Measurements from ENCODE around the gene AHDC1.

AHDC1 gene

DNA sequence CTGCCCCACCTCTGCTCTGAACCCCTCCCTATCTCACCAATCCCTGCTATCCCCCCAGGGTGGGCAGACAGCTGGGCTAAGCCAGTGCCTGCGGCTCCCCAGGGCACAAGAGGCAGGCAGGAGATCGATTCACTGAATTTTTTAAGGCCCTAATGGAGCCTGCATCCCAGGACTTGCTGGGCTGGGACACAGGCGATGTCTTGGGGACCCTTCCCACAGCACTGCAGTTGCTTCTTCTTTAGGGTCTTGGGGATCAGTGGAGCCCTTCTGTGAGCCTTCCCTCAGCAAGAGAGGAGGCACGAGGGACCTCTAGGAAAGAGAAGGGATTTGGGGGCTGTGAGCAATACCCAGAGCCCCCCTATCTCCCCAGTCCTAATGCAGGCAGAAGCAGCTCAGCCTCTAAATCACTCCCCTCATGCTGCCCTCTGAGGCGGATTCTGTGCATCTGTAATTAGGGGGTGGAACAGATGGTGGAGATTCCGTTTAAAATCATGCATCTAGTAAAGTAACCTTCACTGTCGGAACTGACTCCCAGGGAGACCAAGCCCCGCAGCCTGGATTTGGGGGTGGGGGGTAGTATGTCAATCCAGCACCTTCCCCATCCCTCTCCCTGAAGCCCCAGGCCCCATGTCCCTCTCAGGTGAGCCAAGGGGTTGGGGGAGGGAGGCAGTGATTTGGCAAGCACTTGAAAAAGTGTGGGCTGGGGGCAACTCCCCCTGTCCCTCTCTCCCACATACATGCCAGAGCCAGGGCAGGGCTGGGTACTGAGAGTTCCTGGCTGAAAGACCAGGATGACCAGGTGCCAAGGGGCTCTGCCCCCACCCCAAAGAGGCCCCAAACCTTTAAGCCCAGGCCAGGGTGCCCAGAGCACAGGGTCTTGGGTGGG lies 10.0 kb downstream of the AHDC1 start:
- Histone ChIP-seq H3K4me3 (ENCODE audit: low read length) (peak overlapping the region; percentile 60), H3K36me3 (ENCODE audit: insufficient read depth, low read depth, low read length) (no peaks in the 10 kb centered on the region), H3K27me3 (ENCODE audit: insufficient read depth, low read length) (no peaks in the 10 kb centered on the region), H3K9ac (ENCODE audit: low read depth, low read length) (peak overlapping the region; percentile 66), H3K27ac (ENCODE audit: low read length) (peak overlapping the region; percentile 87), H3K4me1 (ENCODE audit: insufficient read depth, low read length) (peaks cover 38% of the 10 kb centered on the region), H3K9me3 (ENCODE audit: insufficient read depth, low read depth, low read length) (no peaks in the 10 kb centered on the region)

DNA sequence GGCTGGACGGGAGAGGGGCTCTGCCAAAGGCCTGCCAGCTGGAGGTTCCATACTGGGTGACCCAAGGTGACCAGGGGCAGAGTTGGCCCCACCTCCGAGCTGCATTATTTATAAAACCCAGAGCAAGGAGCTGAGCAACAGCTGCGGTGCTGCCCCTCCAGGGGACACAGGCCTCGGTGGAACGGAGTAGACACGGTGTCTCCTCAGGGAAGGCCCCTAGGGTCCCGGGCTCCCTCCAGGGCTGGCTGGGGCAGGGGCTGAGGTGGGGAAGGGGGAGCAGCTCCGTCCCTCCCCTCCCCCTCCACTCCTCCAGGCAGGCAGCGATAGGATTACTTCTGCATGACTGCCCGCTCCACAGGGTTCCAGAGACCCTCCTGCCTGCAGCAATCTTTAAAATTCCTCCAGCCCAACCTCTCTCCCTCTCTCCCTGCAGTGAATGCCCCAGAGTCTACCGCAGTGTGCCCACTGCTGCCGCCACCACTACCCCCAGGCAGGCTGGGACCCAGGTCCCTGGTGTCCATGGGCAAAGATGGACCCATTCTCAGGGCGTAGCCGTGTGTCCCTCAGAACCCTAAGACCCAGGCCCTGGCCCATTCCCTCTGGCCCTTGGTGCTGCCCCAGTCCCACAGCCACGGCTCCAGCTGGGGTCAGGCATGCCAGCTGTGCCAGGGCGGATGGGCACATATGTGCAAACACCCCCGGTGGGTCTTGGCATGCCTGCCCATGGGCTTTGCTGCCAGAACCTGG lies 10.8 kb downstream of the AHDC1 start:
- H3K4me1 ChIP-seq (ENCODE audit: insufficient read depth, low read length), result peaks cover 35% of the 10 kb centered on the region

DNA sequence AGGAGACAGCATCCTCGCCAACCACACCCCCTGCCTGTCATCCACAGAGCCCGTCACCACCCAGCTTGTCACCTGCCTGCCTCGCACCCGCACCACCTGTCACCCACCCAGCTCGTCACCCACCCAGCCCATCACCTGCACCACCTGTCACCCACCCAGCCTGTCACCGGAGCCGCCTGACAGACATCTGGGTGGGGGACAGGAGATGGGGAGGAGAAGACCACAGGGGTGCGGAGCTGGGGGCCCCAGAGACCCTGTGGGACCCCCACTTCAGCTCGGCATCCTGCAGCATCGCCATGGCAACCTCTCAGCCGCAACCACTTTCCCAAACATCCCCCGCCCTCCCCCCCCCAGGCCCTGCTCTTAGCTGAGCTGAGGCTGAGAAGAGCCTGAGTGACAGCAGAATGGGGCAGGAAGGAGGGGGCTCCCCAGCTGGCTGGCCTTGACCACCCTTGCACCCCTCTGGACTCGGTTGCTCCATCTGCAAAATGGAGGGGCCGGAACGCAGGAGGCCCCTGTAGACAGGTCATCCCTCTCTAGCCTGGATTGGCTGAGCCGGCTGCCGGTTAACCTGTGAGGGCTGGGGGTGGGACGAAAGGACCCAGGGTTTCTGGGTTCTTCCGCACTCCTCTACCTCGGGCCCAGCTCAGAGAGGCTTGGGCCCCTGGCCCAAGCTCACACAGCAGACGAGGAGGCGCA lies 11.6 kb downstream of the AHDC1 start:
- Histone ChIP-seq H3K27me3 (ENCODE audit: insufficient read depth, low read length) (no peaks in the 10 kb centered on the region), H3K36me3 (ENCODE audit: insufficient read depth, low read depth, low read length) (peaks cover 6% of the 10 kb centered on the region; the same call in 1 of the 2 replicates), H3K9me3 (ENCODE audit: insufficient read depth, low read depth, low read length) (no peaks in the 10 kb centered on the region), H3K4me1 (ENCODE audit: insufficient read depth, low read length) (peaks cover 29% of the 10 kb centered on the region), H3K9ac (ENCODE audit: low read depth, low read length) (peak overlapping the region; percentile 66; the same call in 1 of the 2 replicates), H3K4me3 (ENCODE audit: low read length) (peak overlapping the region; percentile 60), H3K27ac (ENCODE audit: low read length) (peak overlapping the region; percentile 66)

More for the DNA sequence above, 10.8 kb downstream of the AHDC1 start:
- no peaks in the 10 kb centered on the region for H3K9me3 ChIP-seq (ENCODE audit: insufficient read depth, low read depth, low read length)
- H3K36me3 ChIP-seq (ENCODE audit: insufficient read depth, low read depth, low read length), result peaks cover 2% of the 10 kb centered on the region; the same call in 1 of the 2 replicates
- peak overlapping the region; percentile 60 for H3K4me3 ChIP-seq (ENCODE audit: low read length)
- peak overlapping the region; percentile 66 for H3K9ac ChIP-seq (ENCODE audit: low read depth, low read length)
- peak overlapping the region; percentile 87 for H3K27ac ChIP-seq (ENCODE audit: low read length)
- H3K27me3 ChIP-seq (ENCODE audit: insufficient read depth, low read length), result no peaks in the 10 kb centered on the region

DNA sequence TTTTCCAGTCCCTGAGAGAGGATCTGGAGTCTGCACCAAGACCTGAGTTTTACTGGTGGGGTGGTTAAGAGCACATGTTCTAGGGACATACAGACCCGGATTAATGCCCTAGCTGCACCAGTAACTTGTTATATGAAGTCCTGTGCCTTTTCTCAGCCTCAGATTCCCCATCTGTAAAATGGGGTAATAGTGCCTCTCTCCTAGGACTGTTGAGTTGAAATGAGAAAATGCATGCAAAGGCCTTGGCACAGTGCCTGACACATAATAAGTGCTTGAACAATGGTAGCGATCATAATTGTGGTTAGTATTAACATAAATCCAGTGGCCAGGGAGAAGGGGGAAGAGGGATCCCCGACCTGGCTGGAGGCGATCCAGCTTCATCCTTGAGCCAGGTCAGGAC lies 12.3 kb downstream of the AHDC1 start:
- Histone ChIP-seq H3K4me1 (ENCODE audit: insufficient read depth, low read length) (peaks cover 27% of the 10 kb centered on the region), H3K4me3 (ENCODE audit: low read length) (no peak overlapping the region), H3K36me3 (ENCODE audit: insufficient read depth, low read depth, low read length) (peaks cover 6% of the 10 kb centered on the region; the same call in 1 of the 2 replicates), H3K9ac (ENCODE audit: low read depth, low read length) (no peak overlapping the region), H3K27ac (ENCODE audit: low read length) (no peak overlapping the region), H3K27me3 (ENCODE audit: insufficient read depth, low read length) (no peaks in the 10 kb centered on the region), H3K9me3 (ENCODE audit: insufficient read depth, low read depth, low read length) (no peaks in the 10 kb centered on the region)

DNA sequence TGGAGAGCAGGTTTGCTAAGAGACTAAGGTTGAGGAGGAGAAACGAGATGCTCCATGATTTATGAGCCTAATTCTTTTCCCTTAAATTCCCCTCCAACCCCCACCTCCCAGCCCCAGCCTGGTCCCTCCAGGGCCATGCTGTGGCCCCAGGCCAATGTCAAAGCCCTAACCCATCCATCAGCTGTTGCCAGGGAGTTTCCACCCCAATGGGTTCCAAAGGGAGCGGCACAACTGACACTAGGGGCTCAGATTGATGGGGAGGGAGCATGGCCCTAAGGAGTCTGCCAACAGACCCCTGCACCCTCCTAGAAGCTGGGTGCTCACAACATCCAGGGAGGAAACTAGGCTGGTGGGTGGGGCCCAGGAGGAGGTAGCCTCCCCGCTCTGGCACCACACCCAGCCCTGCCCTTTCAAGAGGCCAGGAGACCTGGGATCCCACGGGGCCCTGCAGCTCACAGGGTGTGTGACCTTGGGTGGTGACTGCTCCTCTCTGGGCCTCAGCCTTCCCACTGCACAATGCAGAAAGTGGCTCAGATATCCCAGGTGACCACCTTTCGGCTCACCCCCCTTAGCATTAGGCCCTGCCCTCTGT lies 12.9 kb downstream of the AHDC1 start:
- H3K27me3 ChIP-seq (ENCODE audit: insufficient read depth, low read length), result no peaks in the 10 kb centered on the region
- H3K9me3 ChIP-seq (ENCODE audit: insufficient read depth, low read depth, low read length), result no peaks in the 10 kb centered on the region
- peaks cover 6% of the 10 kb centered on the region; the same call in 1 of the 2 replicates for H3K36me3 ChIP-seq (ENCODE audit: insufficient read depth, low read depth, low read length)
- H3K4me1 ChIP-seq (ENCODE audit: insufficient read depth, low read length), result peaks cover 25% of the 10 kb centered on the region
- no peak overlapping the region for H3K27ac ChIP-seq (ENCODE audit: low read length)
- no peak overlapping the region for H3K9ac ChIP-seq (ENCODE audit: low read depth, low read length)
- H3K4me3 ChIP-seq (ENCODE audit: low read length), result no peak overlapping the region

GRCh38 chr1:27589841-27590426 lies 14.0 kb downstream of the AHDC1 start:
- no peak overlapping the region for H3K27ac ChIP-seq (ENCODE audit: low read length)
- H3K36me3 ChIP-seq (ENCODE audit: insufficient read depth, low read depth, low read length), result peaks cover 6% of the 10 kb centered on the region; the same call in 1 of the 2 replicates

GRCh38 chr1:27589441-27589840 lies 14.5 kb downstream of the AHDC1 start:
- H3K4me1 ChIP-seq (ENCODE audit: insufficient read depth, low read length), result peaks cover 17% of the 10 kb centered on the region
- H3K27me3 ChIP-seq (ENCODE audit: insufficient read depth, low read length), result no peaks in the 10 kb centered on the region
- H3K9me3 ChIP-seq (ENCODE audit: insufficient read depth, low read depth, low read length), result no peaks in the 10 kb centered on the region
- no peak overlapping the region for H3K9ac ChIP-seq (ENCODE audit: low read depth, low read length)
- H3K27ac ChIP-seq (ENCODE audit: low read length), result no peak overlapping the region
- H3K4me3 ChIP-seq (ENCODE audit: low read length), result no peak overlapping the region
- peaks cover 6% of the 10 kb centered on the region; the same call in 1 of the 2 replicates for H3K36me3 ChIP-seq (ENCODE audit: insufficient read depth, low read depth, low read length)

More at GRCh38 chr1:27589841-27590426, 14.0 kb downstream of the AHDC1 start:
- Histone ChIP-seq H3K27me3 (ENCODE audit: insufficient read depth, low read length) (no peaks in the 10 kb centered on the region), H3K4me3 (ENCODE audit: low read length) (no peak overlapping the region), H3K9me3 (ENCODE audit: insufficient read depth, low read depth, low read length) (no peaks in the 10 kb centered on the region), H3K9ac (ENCODE audit: low read depth, low read length) (no peak overlapping the region), H3K4me1 (ENCODE audit: insufficient read depth, low read length) (peaks cover 22% of the 10 kb centered on the region)

GRCh38 chr1:27588256-27589232 lies 15.4 kb downstream of the AHDC1 start:
- Histone ChIP-seq H3K4me1 (ENCODE audit: insufficient read depth, low read length) (peaks cover 8% of the 10 kb centered on the region), H3K36me3 (ENCODE audit: insufficient read depth, low read depth, low read length) (peaks cover 6% of the 10 kb centered on the region), H3K27me3 (ENCODE audit: insufficient read depth, low read length) (no peaks in the 10 kb centered on the region), H3K9me3 (ENCODE audit: insufficient read depth, low read depth, low read length) (no peaks in the 10 kb centered on the region), H3K27ac (ENCODE audit: low read length) (no peak overlapping the region), H3K9ac (ENCODE audit: low read depth, low read length) (no peak overlapping the region), H3K4me3 (ENCODE audit: low read length) (no peak overlapping the region)

- Histone ChIP-seq H3K9ac (ENCODE audit: low read depth, low read length) (no peak overlapping the region), H3K4me3 (ENCODE audit: low read length) (no peak overlapping the region), H3K4me1 (ENCODE audit: insufficient read depth, low read length) (peaks cover 4% of the 10 kb centered on the region; the same call in 1 of the 2 replicates), H3K27me3 (ENCODE audit: insufficient read depth, low read length) (no peaks in the 10 kb centered on the region), H3K27ac (ENCODE audit: low read length) (no peak overlapping the region), H3K36me3 (ENCODE audit: insufficient read depth, low read depth, low read length) (peaks cover 6% of the 10 kb centered on the region), H3K9me3 (ENCODE audit: insufficient read depth, low read depth, low read length) (no peaks in the 10 kb centered on the region)
Measured at GRCh38 chr1:27585684-27586083, 18.3 kb downstream of the AHDC1 start.

- Histone ChIP-seq H3K36me3 (ENCODE audit: insufficient read depth, low read depth, low read length) (peaks cover 6% of the 10 kb centered on the region), H3K4me3 (ENCODE audit: low read length) (no peak overlapping the region), H3K27me3 (ENCODE audit: insufficient read depth, low read length) (no peaks in the 10 kb centered on the region), H3K9ac (ENCODE audit: low read depth, low read length) (no peak overlapping the region), H3K9me3 (ENCODE audit: insufficient read depth, low read depth, low read length) (no peaks in the 10 kb centered on the region), H3K27ac (ENCODE audit: low read length) (no peak overlapping the region), H3K4me1 (ENCODE audit: insufficient read depth, low read length) (no peaks in the 10 kb centered on the region)
Measured at GRCh38 chr1:27584453-27584852, 19.5 kb downstream of the AHDC1 start.

Measured in iPS-20b (cell line).